WI38 (cell line): ENCODE data around the gene KRT4.
"Not testable (repeated sequence)": the region's sequence is repeated elsewhere in the genome, so short reads cannot be mapped to it uniquely, and the experiment has no call there.

ENCODE experiments used
- H3K4me3 ChIP-seq: 2 replicates; pipeline ENCODE4 v1.5.1; 2011; ENCODE audit warnings: low read depth, mild to moderate bottlenecking, control low read depth, low read length
- CTCF ChIP-seq: IDR thresholded peaks from 2 replicates; pipeline ENCODE4 v1.5.1; 2012; ENCODE audit warnings: low read depth, mild to moderate bottlenecking, control low read depth, low read length

KRT4 gene

GRCh38 chr12:52813885-52814709 lies at the start of gene KRT4:
TSS of gene KRT4 (minus strand) at chr12:52814116. CDS start at chr12:52814058, 58 bp downstream.
- H3K4me3 ChIP-seq, result no peak within 1 kb of the TSS
- no peak for TF ChIP-seq CTCF

- TF ChIP-seq CTCF, result no peak
- no peak overlapping the region for H3K4me3 ChIP-seq
Observed at GRCh38 chr12:52862023-52862422, 48.1 kb upstream of the KRT4 start.

GRCh38 chr12:52861511-52861910 lies 47.6 kb upstream of the KRT4 start:
- TF ChIP-seq CTCF, result no peak
- H3K4me3 ChIP-seq, result no peak overlapping the region

GRCh38 chr12:52860102-52860823 lies 46.3 kb upstream of the KRT4 start:
- H3K4me3 ChIP-seq, result no peak overlapping the region
- TF ChIP-seq CTCF, result no peak

GRCh38 chr12:52857500-52857899 lies 43.6 kb upstream of the KRT4 start:
- H3K4me3 ChIP-seq, result no peak overlapping the region

GRCh38 chr12:52856787-52857186 lies 42.9 kb upstream of the KRT4 start:
- no peak for TF ChIP-seq CTCF
- H3K4me3 ChIP-seq, result no peak overlapping the region

More at GRCh38 chr12:52857500-52857899, 43.6 kb upstream of the KRT4 start:
- no peak for TF ChIP-seq CTCF

GRCh38 chr12:52856077-52856476 lies 42.2 kb upstream of the KRT4 start:
- H3K4me3 ChIP-seq, result not testable (repeated sequence)
